Lung (tissue), 12 donors: Measurements from ENCODE around the gene OVOL3. TPM values are rescaled to one million over a fixed set of nuclear protein-coding genes. Genes with fewer than 3 reads are reported as not detected.

Experiments
- ATAC-seq: fragments of 200-7000 bp; cut with Tn5 transposase; one replicate; pipeline ENCODE4 v1.9.1; 2020; ENCODE audit warnings: moderate number of reproducible peaks; ENCODE audit not compliant: insufficient read depth, low FRiP score
- DNase-seq, 3 donors: peaks; one replicate each; pipeline ENCODE4 v3.0.0-alpha.2; 2013 to 2017
- H3K27ac ChIP-seq, 2 donors: one replicate each; pipeline ENCODE4 v1.5.1; 2013; ENCODE audit warnings: mild to moderate bottlenecking in 2 of 2, moderate library complexity in 2 of 2, control low read depth in 1 of 2, inconsistent platforms in 1 of 2, low read depth in 1 of 2, low read length in 1 of 2
- H3K27me3 ChIP-seq, 3 donors: one replicate each; pipeline ENCODE4 v1.5.1; 2013; ENCODE audit warnings: low read length in 2 of 3; ENCODE audit not compliant: control insufficient read depth in 3 of 3, insufficient read depth in 3 of 3
- H3K36me3 ChIP-seq, 4 donors: one replicate each; pipeline ENCODE4 v1.5.1; 2013; ENCODE audit warnings: low read length in 4 of 4, mild to moderate bottlenecking in 1 of 4, moderate library complexity in 1 of 4; ENCODE audit not compliant: control insufficient read depth in 4 of 4, insufficient read depth in 4 of 4
- H3K4me1 ChIP-seq, 5 donors: one replicate each; pipeline ENCODE4 v1.5.1; 2013; ENCODE audit warnings: low read length in 5 of 5, mild to moderate bottlenecking in 2 of 5, moderate library complexity in 1 of 5; ENCODE audit not compliant: control insufficient read depth in 5 of 5, insufficient read depth in 5 of 5
- H3K4me3 ChIP-seq: one replicate; pipeline ENCODE4 v1.5.1; 2013; ENCODE audit warnings: mild to moderate bottlenecking, control low read depth, moderate library complexity
- H3K9ac ChIP-seq, 2 donors: one replicate each; pipeline ENCODE4 v1.5.1; 2013; ENCODE audit warnings: low read length in 2 of 2, control low read depth in 1 of 2; ENCODE audit not compliant: insufficient read depth in 1 of 2
- H3K9me3 ChIP-seq, 4 donors: one replicate each; pipeline ENCODE4 v1.5.1; 2013; ENCODE audit warnings: low read length in 3 of 4, mild to moderate bottlenecking in 1 of 4, moderate library complexity in 1 of 4; ENCODE audit not compliant: control insufficient read depth in 4 of 4, insufficient read depth in 3 of 4
- WGBS, 2 donors: extraction: QIAGEN DNeasy Blood & Tissue Kit; methylation state at CpG; one replicate each; pipeline ENCODE4 v1.1.7; 2013; 5-methylcytosine and 5-hydroxymethylcytosine counted together
- polyA plus RNA-seq, 2 donors: library from polyadenylated mRNA; stranded (reverse); fragments of 200-250 nt; gene quantifications; one replicate each; pipeline ENCODE4 v1.2.1, GENCODE V29; 2013
- total RNA-seq, 2 donors: library from RNA; depleted of rRNA in 1 of 2; stranded (reverse); fragments of >200 nt in 1 of 2; gene quantifications; one replicate each; pipeline ENCODE4 v1.2.1, GENCODE V29; 2014 to 2021
- TF ChIP-seq, protein P1 (sequence below): IDR thresholded peaks from 2 replicates; pipeline ENCODE4 v1.5.1; 2012; ENCODE audit warnings: mild to moderate bottlenecking; ENCODE audit errors: control extremely low read depth, extremely low read depth
- donor health status: control.
- donor health status: control.
- donor health status: Bipolar disorder and iron deficiency.
- donor health status: healthy.
- donor health status: DM: yes; HTN: yes; CAD: no.

OVOL3 gene
- total and polyA plus RNA-seq, 4 donors = not detected

DNA sequence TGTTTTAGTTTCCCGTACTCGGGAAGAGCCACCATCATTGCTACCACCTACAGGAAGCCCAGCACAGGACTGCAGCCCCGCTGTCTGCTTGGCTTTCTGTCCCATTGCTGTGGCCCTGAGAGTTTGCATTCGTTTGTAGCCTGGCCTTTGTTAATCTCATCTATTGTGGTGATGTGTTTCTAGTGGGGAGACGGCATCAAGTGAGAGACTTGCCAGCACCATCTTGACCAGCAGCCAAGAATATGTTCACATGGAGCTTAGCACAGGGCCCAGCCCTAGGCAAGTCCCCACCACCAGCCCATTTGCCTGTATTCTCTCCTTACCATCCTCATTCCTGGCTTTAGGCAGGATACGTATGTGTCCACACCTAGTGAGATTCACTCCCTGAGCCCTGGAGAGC is 17.3 kb upstream of the OVOL3 start:
- Histone ChIP-seq H3K27ac (no peak overlapping the region), H3K36me3 (peaks cover 0 to 2% (median 0%) of the 10 kb centered on the region in 4 donors), H3K4me1 (no peaks in the 10 kb centered on the region), H3K9me3 (no peaks in the 10 kb centered on the region), H3K27me3 (no peaks in the 10 kb centered on the region), H3K9ac (no peak overlapping the region), H3K4me3 (no peak overlapping the region)
- TF ChIP-seq, protein P1, sequence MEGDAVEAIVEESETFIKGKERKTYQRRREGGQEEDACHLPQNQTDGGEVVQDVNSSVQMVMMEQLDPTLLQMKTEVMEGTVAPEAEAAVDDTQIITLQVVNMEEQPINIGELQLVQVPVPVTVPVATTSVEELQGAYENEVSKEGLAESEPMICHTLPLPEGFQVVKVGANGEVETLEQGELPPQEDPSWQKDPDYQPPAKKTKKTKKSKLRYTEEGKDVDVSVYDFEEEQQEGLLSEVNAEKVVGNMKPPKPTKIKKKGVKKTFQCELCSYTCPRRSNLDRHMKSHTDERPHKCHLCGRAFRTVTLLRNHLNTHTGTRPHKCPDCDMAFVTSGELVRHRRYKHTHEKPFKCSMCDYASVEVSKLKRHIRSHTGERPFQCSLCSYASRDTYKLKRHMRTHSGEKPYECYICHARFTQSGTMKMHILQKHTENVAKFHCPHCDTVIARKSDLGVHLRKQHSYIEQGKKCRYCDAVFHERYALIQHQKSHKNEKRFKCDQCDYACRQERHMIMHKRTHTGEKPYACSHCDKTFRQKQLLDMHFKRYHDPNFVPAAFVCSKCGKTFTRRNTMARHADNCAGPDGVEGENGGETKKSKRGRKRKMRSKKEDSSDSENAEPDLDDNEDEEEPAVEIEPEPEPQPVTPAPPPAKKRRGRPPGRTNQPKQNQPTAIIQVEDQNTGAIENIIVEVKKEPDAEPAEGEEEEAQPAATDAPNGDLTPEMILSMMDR = no peak
- WGBS, 2 donors = 70 to 76% methylated on average over 6 of the region's 6 CpGs
- ATAC-seq (no peak), DNase-seq (no peak)

DNA sequence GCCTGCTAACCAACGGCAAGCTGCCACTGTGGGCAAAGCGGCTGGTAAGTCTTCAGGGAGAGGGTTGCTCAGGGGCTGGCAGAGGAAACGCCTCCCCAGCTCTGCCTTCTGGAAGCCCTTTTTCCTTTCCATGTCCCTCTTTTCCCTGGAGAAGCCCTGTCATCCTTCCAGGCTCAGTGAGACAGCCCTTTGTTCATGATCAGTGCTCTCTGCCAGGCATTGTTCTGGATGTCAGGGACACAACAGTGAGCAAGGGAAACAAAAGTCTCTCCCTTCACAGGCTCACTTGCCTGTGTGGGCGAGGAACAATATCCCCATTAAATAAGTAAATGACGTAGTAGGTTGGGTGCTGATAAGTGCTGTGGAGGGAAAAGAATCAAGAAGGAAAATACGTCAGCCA is 13.9 kb upstream of the OVOL3 start:
- DNase-seq (no peak), ATAC-seq (no peak)
- WGBS, 2 donors = 81 to 85% methylated on average over 6 of the region's 6 CpGs
- Histone ChIP-seq H3K4me1 (no peaks in the 10 kb centered on the region), H3K27me3 (no peaks in the 10 kb centered on the region), H3K36me3 (peaks cover 0 to 5% (median 0%) of the 10 kb centered on the region in 4 donors), H3K4me3 (no peak overlapping the region), H3K9ac (no peak overlapping the region), H3K9me3 (no peaks in the 10 kb centered on the region), H3K27ac (no peak overlapping the region)
- TF ChIP-seq, protein P1 = no peak

DNA sequence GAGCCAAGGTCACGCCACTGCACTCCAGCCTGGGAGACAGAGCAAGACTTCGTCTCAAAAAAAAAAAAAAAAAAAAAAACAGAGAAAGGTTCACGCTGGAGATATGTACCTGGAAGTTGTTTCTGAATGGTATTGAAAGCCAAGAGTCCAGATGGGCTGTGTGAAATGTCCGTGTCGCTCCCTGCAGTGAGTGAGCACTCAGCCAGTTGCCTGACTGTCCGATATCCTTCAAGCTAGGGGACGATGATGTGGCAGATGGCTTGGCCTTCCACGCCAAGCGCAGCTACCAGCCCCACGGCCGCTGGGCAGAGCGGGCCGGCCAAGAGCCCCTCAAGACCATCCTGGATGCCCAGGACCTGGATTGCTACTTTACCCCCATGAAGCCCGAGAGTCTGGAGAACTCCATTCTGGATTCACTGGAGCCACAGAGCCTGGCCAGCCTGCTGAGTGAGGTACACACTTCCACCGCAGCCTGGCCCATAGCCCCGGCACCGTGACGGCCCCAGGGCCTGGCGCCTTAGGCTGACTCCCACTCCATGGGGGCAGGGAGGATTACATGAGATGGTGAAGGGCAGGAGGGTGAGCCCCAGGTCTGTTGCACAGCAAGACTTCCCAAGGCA is 11.7 kb upstream of the OVOL3 start:
- H3K36me3 ChIP-seq = peaks cover 0 to 5% (median 0%) of the 10 kb centered on the region in 4 donors

More for the DNA sequence above, 11.7 kb upstream of the OVOL3 start:
- Histone ChIP-seq H3K9me3 (no peaks in the 10 kb centered on the region), H3K27me3 (no peaks in the 10 kb centered on the region), H3K9ac (no peak overlapping the region), H3K4me3 (no peak overlapping the region), H3K27ac (peak overlapping the region in 1 of 2 donors; percentile 24), H3K4me1 (no peaks in the 10 kb centered on the region)
- ATAC-seq = no peak
- WGBS, 2 donors = 90 to 92% methylated on average over 19 of the region's 19 CpGs
- TF ChIP-seq, protein P1 = no peak
- no peak for DNase-seq
